Measurements from ENCODE around the gene LRRC51. TPM values are rescaled to one million over a fixed set of nuclear protein-coding genes. Genes with fewer than 3 reads are reported as not detected.

LRRC51 gene

Small RNAs within 50 kb of the gene (small RNA-seq; reads per million reads assigned to genes)
- gene MIR3165 (ENCODE audit: insufficient read depth) (0.54 reads per million), gene RNU6-72P (ENCODE audit: insufficient read depth) (not detected)
